ENCODE measurements around the gene SEMA4A. TPM values are rescaled to one million over a fixed set of nuclear protein-coding genes. Genes with fewer than 3 reads are reported as not detected.

Gene SEMA4A
- total RNA-seq, 3 donors from 2014 or later (not counting 1 experiment from before 2014, with no cell fraction given), result 2.6 to 13.0 (median 7.0) TPM

DNA sequence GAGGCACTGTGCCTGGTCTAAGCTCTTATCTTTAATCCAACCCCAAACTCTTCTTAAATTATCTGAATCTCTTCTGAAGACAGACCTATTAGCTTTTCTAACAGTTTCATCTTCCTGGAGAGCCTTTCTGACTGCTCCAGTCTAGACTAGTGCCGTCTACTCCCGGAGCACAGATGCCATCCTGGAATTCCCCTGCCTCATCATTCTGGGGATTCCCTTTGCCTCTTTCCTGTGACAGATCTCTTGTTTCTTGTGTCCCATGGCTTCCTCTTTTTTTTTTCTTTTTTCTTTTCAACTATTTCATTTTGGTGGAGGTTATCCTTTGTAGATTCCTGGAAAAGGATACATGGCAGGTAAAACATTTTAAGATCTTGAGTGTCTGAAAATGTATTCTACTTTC lies 11.7 kb downstream of the SEMA4A start:
- WGBS (ENCODE audit: insufficient coverage), result 76% methylated on average over 2 of the region's 2 CpGs
- no peaks in the 10 kb centered on the region for H3K9me3 ChIP-seq (ENCODE audit: control insufficient read depth, insufficient read depth, low read length)
- TF ChIP-seq, protein P1, sequence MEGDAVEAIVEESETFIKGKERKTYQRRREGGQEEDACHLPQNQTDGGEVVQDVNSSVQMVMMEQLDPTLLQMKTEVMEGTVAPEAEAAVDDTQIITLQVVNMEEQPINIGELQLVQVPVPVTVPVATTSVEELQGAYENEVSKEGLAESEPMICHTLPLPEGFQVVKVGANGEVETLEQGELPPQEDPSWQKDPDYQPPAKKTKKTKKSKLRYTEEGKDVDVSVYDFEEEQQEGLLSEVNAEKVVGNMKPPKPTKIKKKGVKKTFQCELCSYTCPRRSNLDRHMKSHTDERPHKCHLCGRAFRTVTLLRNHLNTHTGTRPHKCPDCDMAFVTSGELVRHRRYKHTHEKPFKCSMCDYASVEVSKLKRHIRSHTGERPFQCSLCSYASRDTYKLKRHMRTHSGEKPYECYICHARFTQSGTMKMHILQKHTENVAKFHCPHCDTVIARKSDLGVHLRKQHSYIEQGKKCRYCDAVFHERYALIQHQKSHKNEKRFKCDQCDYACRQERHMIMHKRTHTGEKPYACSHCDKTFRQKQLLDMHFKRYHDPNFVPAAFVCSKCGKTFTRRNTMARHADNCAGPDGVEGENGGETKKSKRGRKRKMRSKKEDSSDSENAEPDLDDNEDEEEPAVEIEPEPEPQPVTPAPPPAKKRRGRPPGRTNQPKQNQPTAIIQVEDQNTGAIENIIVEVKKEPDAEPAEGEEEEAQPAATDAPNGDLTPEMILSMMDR (IDR thresholded peaks at IDR 0.05), result no peak
- peaks cover 12% of the 10 kb centered on the region for H3K4me1 ChIP-seq (ENCODE audit: control insufficient read depth, insufficient read depth, low read length)
- H3K4me3 ChIP-seq (ENCODE audit: low read length), result no peak overlapping the region
- H3K4me1 Mint-ChIP-seq, result peaks cover 7 to 11% of the 10 kb centered on the region in 2 donors
- no peak overlapping the region for H3K27ac ChIP-seq (ENCODE audit: low read length)
- H3K4me3 Mint-ChIP-seq, result no peak overlapping the region
- H3K9me3 Mint-ChIP-seq, result no peaks in the 10 kb centered on the region
- DNase-seq (peak in 1 of 2 donors; percentile 51), ATAC-seq (no peak)
- intact Hi-C loops (cut with micrococcal nuclease), result no loop called here
- no peak overlapping the region for H3K27ac Mint-ChIP-seq
- H3K36me3 Mint-ChIP-seq, result no peaks in the 10 kb centered on the region
- H3K36me3 ChIP-seq (ENCODE audit: control insufficient read depth, insufficient read depth, low read length), result no peaks in the 10 kb centered on the region
- H3K27me3 ChIP-seq (ENCODE audit: control insufficient read depth, insufficient read depth, low read length), result no peaks in the 10 kb centered on the region
- H3K27me3 Mint-ChIP-seq (ENCODE audit: low read depth in 2 of 2), result peaks cover 3 to 5% of the 10 kb centered on the region in 2 donors

DNA sequence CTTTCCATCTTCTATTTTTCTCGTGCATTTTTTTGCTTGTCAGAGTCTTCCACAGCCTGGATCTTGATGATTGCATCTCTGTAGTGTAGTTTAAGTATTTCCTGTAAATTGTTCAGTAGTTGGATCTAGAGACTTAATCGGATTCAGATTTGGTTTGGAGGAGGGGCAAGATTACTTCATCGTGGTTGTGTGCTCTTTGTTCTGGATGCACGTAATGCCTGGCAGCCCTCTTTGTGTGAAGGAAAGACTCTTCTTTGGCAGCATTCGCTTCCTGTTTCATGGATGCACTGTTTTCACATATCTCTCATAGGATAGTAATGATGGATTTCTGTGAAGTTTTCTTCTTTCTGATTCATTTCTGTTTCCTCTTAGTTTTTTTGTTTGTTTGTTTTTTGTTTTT lies 14.2 kb downstream of the SEMA4A start:
- Histone ChIP-seq H3K4me1 (ENCODE audit: control insufficient read depth, insufficient read depth, low read length) (no peaks in the 10 kb centered on the region), H3K9me3 (ENCODE audit: control insufficient read depth, insufficient read depth, low read length) (no peaks in the 10 kb centered on the region), H3K4me3 (ENCODE audit: low read length) (no peak overlapping the region), H3K27me3 (ENCODE audit: control insufficient read depth, insufficient read depth, low read length) (no peaks in the 10 kb centered on the region), H3K36me3 (ENCODE audit: control insufficient read depth, insufficient read depth, low read length) (no peaks in the 10 kb centered on the region), H3K27ac (ENCODE audit: low read length) (no peak overlapping the region)
- WGBS (ENCODE audit: insufficient coverage), result 86% methylated on average over 4 of the region's 5 CpGs
- no peak for ATAC-seq
- Mint-ChIP-seq H3K4me1 (no peaks in the 10 kb centered on the region), H3K4me3 (no peak overlapping the region), H3K36me3 (no peaks in the 10 kb centered on the region), H3K27me3 (ENCODE audit: low read depth in 2 of 2) (peaks cover 3 to 5% of the 10 kb centered on the region in 2 donors), H3K9me3 (no peaks in the 10 kb centered on the region), H3K27ac (no peak overlapping the region)
- no peak for DNase-seq
- intact Hi-C loops (cut with micrococcal nuclease), result no loop called here
- TF ChIP-seq, protein P1 (IDR thresholded peaks at IDR 0.05), result no peak

DNA sequence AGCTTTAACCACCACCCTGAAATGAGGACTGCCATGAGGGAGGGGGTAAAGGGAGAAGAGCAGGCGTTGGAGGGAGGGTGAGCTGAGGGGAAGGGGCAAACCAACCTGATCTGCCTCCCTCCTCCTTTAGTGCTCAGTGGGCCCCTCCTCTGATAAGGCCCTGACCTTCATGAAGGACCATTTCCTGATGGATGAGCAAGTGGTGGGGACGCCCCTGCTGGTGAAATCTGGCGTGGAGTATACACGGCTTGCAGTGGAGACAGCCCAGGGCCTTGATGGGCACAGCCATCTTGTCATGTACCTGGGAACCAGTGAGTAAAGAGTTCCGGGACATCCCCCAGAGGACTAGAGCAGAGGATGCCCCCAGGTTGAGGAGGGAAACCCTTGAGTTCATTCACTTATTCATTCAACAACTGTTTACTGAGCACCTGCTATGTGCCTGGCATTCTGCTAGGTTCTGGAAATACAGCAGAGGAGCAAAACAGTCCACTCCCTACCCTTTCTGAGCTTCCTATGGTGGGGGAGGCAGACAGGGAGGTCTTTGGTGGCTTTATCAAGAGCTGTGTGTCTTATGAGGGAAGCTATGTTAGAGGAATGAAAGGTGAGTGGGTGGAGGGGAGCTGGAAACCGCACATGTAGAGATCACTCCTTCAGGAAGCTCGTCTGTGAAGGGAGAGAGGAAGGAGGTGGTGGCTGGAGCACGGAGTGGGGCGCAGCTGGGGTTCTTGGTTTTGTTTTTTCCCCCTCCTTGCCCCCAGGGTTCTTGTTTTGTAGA lies 19.5 kb downstream of the SEMA4A start:
- peaks cover 4 to 13% of the 10 kb centered on the region in 2 donors for H3K27me3 Mint-ChIP-seq (ENCODE audit: low read depth in 2 of 2)
- 85% methylated on average over 8 of the region's 9 CpGs for whole genome bisulfite sequencing (ENCODE audit: insufficient coverage)
- intact Hi-C loops (cut with micrococcal nuclease), result no loop called here
- H3K27me3 ChIP-seq (ENCODE audit: control insufficient read depth, insufficient read depth, low read length), result no peaks in the 10 kb centered on the region
- no peaks in the 10 kb centered on the region for H3K36me3 Mint-ChIP-seq
- no peaks in the 10 kb centered on the region for H3K36me3 ChIP-seq (ENCODE audit: control insufficient read depth, insufficient read depth, low read length)
- no peaks in the 10 kb centered on the region for H3K4me1 Mint-ChIP-seq
- TF ChIP-seq, protein P1 (IDR thresholded peaks at IDR 0.05), result no peak
- H3K4me1 ChIP-seq (ENCODE audit: control insufficient read depth, insufficient read depth, low read length), result no peaks in the 10 kb centered on the region
- H3K4me3 ChIP-seq (ENCODE audit: low read length), result no peak overlapping the region
- no peak overlapping the region for H3K27ac Mint-ChIP-seq
- no peaks in the 10 kb centered on the region for H3K9me3 Mint-ChIP-seq
- no peak for ATAC-seq
- no peaks in the 10 kb centered on the region for H3K9me3 ChIP-seq (ENCODE audit: control insufficient read depth, insufficient read depth, low read length)
- DNase-seq, result no peak
- H3K27ac ChIP-seq (ENCODE audit: low read length), result no peak overlapping the region
- no peak overlapping the region for H3K4me3 Mint-ChIP-seq

All from natural killer cell (primary cell).